ENCODE data around the gene TIMP2. TPM values are rescaled to one million over a fixed set of nuclear protein-coding genes. Genes with fewer than 3 reads are reported as not detected.

Gene TIMP2
- total and polyA plus RNA-seq, 2 of the 13 experiments (the other 11 are each of a cell fraction or from before 2014, with no cell fraction given) = 3.8 to 8.5 TPM

DNA sequence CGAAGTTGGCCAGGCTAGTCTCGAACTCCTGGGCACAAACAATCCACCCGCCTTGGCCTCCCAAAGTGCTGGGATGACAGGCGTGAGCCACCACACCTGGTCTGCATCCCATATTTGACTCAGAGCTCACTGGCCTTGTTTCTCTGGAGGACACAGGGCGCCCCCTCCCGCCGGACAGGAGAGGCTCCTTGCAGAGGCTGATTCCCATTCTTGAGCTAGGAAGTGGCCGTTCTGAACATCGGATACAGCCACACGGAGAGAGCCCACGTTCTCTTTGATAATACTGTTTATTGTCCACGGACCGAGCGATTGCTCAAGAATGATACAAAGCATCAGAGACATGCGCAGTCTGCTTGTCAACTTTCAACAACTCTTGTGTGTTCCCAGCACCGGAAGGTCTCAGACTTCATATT is 72.5 kb downstream of the TIMP2 start (continued):
- no peak for TF ChIP-seq ZNF431 (CRISPR knock-in tag; IDR thresholded peaks at IDR 0.05; ENCODE audit: borderline replicate concordance, low read depth)
- TF ChIP-seq ZSCAN20 (CRISPR knock-in tag; IDR thresholded peaks at IDR 0.05; ENCODE audit: borderline replicate concordance) = no peak
- no peak for TF ChIP-seq ZNF33A (CRISPR knock-in tag; IDR thresholded peaks at IDR 0.05; ENCODE audit: borderline replicate concordance)
- TF ChIP-seq NR2F6 (IDR thresholded peaks at IDR 0.05) = no peak
- TF ChIP-seq NR2F6 (CRISPR knock-in tag; IDR thresholded peaks at IDR 0.05) = no peak
- TF ChIP-seq ZNF83 (CRISPR knock-in tag; IDR thresholded peaks at IDR 0.05; ENCODE audit: borderline replicate concordance) = no peak
- TF ChIP-seq ZNF687 (CRISPR knock-in tag; IDR thresholded peaks at IDR 0.05) = peak; percentile 35
- TF ChIP-seq, protein P1, sequence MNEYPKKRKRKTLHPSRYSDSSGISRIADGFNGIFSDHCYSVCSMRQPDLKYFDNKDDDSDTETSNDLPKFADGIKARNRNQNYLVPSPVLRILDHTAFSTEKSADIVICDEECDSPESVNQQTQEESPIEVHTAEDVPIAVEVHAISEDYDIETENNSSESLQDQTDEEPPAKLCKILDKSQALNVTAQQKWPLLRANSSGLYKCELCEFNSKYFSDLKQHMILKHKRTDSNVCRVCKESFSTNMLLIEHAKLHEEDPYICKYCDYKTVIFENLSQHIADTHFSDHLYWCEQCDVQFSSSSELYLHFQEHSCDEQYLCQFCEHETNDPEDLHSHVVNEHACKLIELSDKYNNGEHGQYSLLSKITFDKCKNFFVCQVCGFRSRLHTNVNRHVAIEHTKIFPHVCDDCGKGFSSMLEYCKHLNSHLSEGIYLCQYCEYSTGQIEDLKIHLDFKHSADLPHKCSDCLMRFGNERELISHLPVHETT (CRISPR knock-in tag; conservative IDR thresholded peaks at IDR 0.05) = no peak
- TF ChIP-seq, protein P2, sequence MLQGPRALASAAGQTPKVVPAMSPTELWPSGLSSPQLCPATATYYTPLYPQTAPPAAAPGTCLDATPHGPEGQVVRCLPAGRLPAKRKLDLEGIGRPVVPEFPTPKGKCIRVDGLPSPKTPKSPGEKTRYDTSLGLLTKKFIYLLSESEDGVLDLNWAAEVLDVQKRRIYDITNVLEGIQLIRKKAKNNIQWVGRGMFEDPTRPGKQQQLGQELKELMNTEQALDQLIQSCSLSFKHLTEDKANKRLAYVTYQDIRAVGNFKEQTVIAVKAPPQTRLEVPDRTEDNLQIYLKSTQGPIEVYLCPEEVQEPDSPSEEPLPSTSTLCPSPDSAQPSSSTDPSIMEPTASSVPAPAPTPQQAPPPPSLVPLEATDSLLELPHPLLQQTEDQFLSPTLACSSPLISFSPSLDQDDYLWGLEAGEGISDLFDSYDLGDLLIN (CRISPR knock-in tag; IDR thresholded peaks at IDR 0.05; ENCODE audit: borderline replicate concordance) = no peak
- TF ChIP-seq TCF12 (IDR thresholded peaks at IDR 0.05) = no peak
- TF ChIP-seq TCF12 (CRISPR knock-in tag; IDR thresholded peaks at IDR 0.05) = no peak
- peak; percentile 59; the same call in 1 of the 2 replicates for TF ChIP-seq KDM2A (CRISPR knock-in tag; IDR thresholded peaks at IDR 0.05; ENCODE audit: borderline replicate concordance, low read depth)
- no peak for TF ChIP-seq ZNF333 (CRISPR knock-in tag; IDR thresholded peaks at IDR 0.05; ENCODE audit: borderline replicate concordance)
- TF ChIP-seq PHF21A (CRISPR knock-in tag; IDR thresholded peaks at IDR 0.05) = no peak
- no peak for TF ChIP-seq NFE2 (CRISPR knock-in tag; IDR thresholded peaks at IDR 0.05)
- TF ChIP-seq LCORL (IDR thresholded peaks at IDR 0.05) = no peak
- TF ChIP-seq LCORL (CRISPR knock-in tag; IDR thresholded peaks at IDR 0.05) = no peak
- no peak for TF ChIP-seq ZNF329 (CRISPR knock-in tag; IDR thresholded peaks at IDR 0.05; ENCODE audit: low read depth)
- TF ChIP-seq WIZ (CRISPR knock-in tag; IDR thresholded peaks at IDR 0.05) = no peak
- no peak for TF ChIP-seq HIC2 (CRISPR knock-in tag; IDR thresholded peaks at IDR 0.05; ENCODE audit: low read depth)
- no peak for TF ChIP-seq ZNF513 (CRISPR knock-in tag; conservative IDR thresholded peaks at IDR 0.05)
- no peak for TF ChIP-seq TBX2 (CRISPR knock-in tag; IDR thresholded peaks at IDR 0.05; ENCODE audit: borderline replicate concordance)
